ENCODE results near the gene FAM83C. TPM values are rescaled to one million over a fixed set of nuclear protein-coding genes. Genes with fewer than 3 reads are reported as not detected.

Gene FAM83C
- total RNA-seq, 1 experiment from 2014 or later, result not detected

GRCh38 chr20:35307666-35308653, 15.7 kb upstream of the FAM83C start:
- DNase-seq (ENCODE audit: unreplicated experiment), result peak; percentile 96
- TF ChIP-seq, protein P1, sequence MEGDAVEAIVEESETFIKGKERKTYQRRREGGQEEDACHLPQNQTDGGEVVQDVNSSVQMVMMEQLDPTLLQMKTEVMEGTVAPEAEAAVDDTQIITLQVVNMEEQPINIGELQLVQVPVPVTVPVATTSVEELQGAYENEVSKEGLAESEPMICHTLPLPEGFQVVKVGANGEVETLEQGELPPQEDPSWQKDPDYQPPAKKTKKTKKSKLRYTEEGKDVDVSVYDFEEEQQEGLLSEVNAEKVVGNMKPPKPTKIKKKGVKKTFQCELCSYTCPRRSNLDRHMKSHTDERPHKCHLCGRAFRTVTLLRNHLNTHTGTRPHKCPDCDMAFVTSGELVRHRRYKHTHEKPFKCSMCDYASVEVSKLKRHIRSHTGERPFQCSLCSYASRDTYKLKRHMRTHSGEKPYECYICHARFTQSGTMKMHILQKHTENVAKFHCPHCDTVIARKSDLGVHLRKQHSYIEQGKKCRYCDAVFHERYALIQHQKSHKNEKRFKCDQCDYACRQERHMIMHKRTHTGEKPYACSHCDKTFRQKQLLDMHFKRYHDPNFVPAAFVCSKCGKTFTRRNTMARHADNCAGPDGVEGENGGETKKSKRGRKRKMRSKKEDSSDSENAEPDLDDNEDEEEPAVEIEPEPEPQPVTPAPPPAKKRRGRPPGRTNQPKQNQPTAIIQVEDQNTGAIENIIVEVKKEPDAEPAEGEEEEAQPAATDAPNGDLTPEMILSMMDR (IDR thresholded peaks at IDR 0.05; ENCODE audit: unreplicated experiment), result no peak
- intact Hi-C loops (cut with micrococcal nuclease), result loop anchor here (1.0 kb wide), 1 partner anchor 163 kb away; no protein-coding TSS in a partner anchor
- Mint-ChIP-seq H3K4me3 (ENCODE audit: unreplicated experiment) (peak overlapping the region; percentile 31), H3K36me3 (ENCODE audit: insufficient read depth, unreplicated experiment) (peaks cover 6% of the 10 kb centered on the region), H3K27me3 (ENCODE audit: insufficient read depth, unreplicated experiment) (no peaks in the 10 kb centered on the region), H3K4me1 (ENCODE audit: insufficient read depth, unreplicated experiment) (peaks cover 73% of the 10 kb centered on the region), H3K9me3 (ENCODE audit: unreplicated experiment) (no peaks in the 10 kb centered on the region), H3K27ac (ENCODE audit: low read depth, unreplicated experiment) (peak overlapping the region; percentile 94)
- TSS peak; percentile 84 for BruUV-seq (replicated peaks)
- ChIA-PET POLR2A (interaction anchor here (0.6 to 13.4 kb wide), 32 partner anchors 9 to 1157 kb away, joined by 3 to 468 read pairs (median 7); partner anchors contain the start of genes CEP250, EDEM2, EIF6 and GDF5), CTCF (interaction anchor here (0.7 to 16.2 kb wide), 19 partner anchors 11 to 784 kb away, joined by 3 to 374 read pairs (median 4); partner anchors contain the start of genes CEP250, EIF6, GDF5 and UQCC1)

DNA sequence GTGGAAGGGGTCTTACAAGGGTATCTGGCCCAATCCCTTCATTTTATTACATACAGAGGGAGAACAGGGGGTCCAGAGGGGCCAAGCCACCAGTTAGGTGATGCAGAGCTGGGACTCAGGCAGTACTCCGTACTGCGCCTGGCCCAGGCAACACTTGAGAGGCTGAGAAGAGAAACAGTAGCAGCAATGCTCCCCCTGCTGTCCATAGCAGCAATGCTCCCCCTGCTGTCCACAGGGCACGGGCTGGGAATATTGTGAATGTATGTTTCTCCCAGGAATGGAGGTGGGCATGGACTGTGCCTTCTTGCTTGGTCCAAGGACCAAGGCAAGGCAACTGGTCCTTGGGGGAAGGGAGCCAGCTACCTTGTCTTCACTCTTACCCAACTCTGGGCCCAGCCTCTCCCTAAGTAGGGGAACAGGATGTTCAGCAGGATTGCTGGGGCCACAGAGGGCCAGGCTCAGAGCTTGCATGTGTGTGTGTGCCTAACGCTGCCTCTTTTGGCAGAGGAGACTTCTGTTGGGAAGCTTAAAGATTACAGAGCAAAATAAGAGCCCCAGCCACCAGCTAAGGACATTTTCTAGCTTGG, 14.8 kb upstream of the FAM83C start:
- H3K4me3 Mint-ChIP-seq (ENCODE audit: unreplicated experiment), result peak overlapping the region; percentile 72
- no TSS peak for BruUV-seq (replicated peaks)
- CTCF ChIA-PET, result interaction anchor here (0.6 to 16.2 kb wide), 23 partner anchors 10 to 1302 kb away, joined by 3 to 374 read pairs (median 4); partner anchors contain the start of genes CEP250, EIF6, GDF5 and UQCC1

GRCh38 chr20:35305682-35306556, 13.7 kb upstream of the FAM83C start:
- Mint-ChIP-seq H3K4me3 (ENCODE audit: unreplicated experiment) (peak overlapping the region; percentile 72), H3K36me3 (ENCODE audit: insufficient read depth, unreplicated experiment) (peaks cover 6% of the 10 kb centered on the region), H3K4me1 (ENCODE audit: insufficient read depth, unreplicated experiment) (peaks cover 70% of the 10 kb centered on the region), H3K9me3 (ENCODE audit: unreplicated experiment) (no peaks in the 10 kb centered on the region), H3K27ac (ENCODE audit: low read depth, unreplicated experiment) (peak overlapping the region; percentile 94), H3K27me3 (ENCODE audit: insufficient read depth, unreplicated experiment) (no peaks in the 10 kb centered on the region)
- peak; percentile 99 for DNase-seq (ENCODE audit: unreplicated experiment)
- intact Hi-C loops (cut with micrococcal nuclease), result no loop called here
- no TSS peak for BruUV-seq (replicated peaks)
- TF ChIP-seq, protein P1 (IDR thresholded peaks at IDR 0.05; ENCODE audit: unreplicated experiment), result no peak
- ChIA-PET POLR2A (interaction anchor here (0.5 to 13.4 kb wide), 35 partner anchors 8 to 750 kb away, joined by 3 to 468 read pairs (median 5); partner anchors contain the start of genes CEP250, EDEM2, EIF6 and GDF5), CTCF (interaction anchor here (0.5 to 16.2 kb wide), 26 partner anchors 12 to 1300 kb away, joined by 3 to 374 read pairs (median 10); partner anchors contain the start of genes CEP250, EIF6, FAM83C and GDF5)

More for the DNA sequence above, 14.8 kb upstream of the FAM83C start:
- Mint-ChIP-seq H3K36me3 (ENCODE audit: insufficient read depth, unreplicated experiment) (peaks cover 6% of the 10 kb centered on the region), H3K9me3 (ENCODE audit: unreplicated experiment) (no peaks in the 10 kb centered on the region), H3K27me3 (ENCODE audit: insufficient read depth, unreplicated experiment) (no peaks in the 10 kb centered on the region), H3K27ac (ENCODE audit: low read depth, unreplicated experiment) (peak overlapping the region; percentile 94), H3K4me1 (ENCODE audit: insufficient read depth, unreplicated experiment) (peaks cover 70% of the 10 kb centered on the region)
- POLR2A ChIA-PET, result interaction anchor here (0.5 to 13.4 kb wide), 35 partner anchors 8 to 646 kb away, joined by 3 to 468 read pairs (median 6); partner anchors contain the start of genes ACSS2, CEP250, EDEM2 and EIF6
- TF ChIP-seq, protein P1 (IDR thresholded peaks at IDR 0.05; ENCODE audit: unreplicated experiment), result peak; percentile 79
- intact Hi-C loops (cut with micrococcal nuclease), result loop anchor here (1.0 kb wide), 1 partner anchor 162 kb away; no protein-coding TSS in a partner anchor
- peak; percentile 99 for DNase-seq (ENCODE audit: unreplicated experiment)
